ENCODE measurements around the gene PAN3.

PAN3 gene

DNA sequence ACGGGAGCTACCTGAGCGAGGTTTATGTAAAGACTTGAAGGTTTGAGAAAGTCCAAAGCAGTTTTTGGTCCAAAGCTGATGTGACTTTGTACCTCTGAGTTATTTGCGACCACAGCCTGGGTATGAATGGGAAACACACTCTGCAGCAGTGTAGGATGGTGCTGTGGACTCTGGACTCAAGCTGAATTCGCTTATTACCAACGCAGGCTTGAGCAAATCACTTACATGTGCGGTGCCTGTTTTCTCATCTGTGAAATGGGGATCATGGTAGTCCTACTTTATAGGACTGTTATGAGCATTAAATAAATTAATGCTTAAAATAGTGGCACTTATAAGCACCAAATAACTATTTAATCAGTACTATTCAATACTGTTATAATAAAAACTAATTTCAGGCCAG lies 176.5 kb downstream of the PAN3 start:
- DNase-seq = no peak

DNA sequence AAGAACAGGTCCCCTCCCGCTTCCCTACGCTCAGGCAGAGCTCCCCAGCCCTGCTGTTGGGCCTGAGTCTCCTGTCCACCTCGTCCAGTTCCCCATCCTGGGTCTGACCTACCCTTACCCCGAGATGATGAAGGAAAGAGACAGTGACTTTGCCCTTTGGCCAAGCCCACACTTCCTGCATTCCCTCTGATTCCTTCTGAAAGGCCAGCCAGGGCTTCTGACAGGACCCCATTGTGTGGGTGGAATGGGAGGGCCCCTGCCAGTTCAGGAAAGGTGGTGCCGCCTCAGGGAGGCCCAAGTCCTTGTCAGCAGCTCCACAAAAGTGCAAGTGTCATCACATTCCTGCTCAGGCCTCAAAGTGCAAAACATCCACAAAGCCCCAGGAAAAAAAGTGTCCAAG lies 177.8 kb downstream of the PAN3 start:
- no peak for DNase-seq

GRCh38 chr13:28316836-28317235 lies 178.5 kb downstream of the PAN3 start:
- no peak for DNase-seq

- no peak for DNase-seq
Measured at GRCh38 chr13:28318496-28318895, 180.2 kb downstream of the PAN3 start.

- DNase-seq = no peak
Measured at GRCh38 chr13:28319528-28319927, 181.2 kb downstream of the PAN3 start.

- no peak for DNase-seq
Measured at GRCh38 chr13:28320209-28320608, 181.9 kb downstream of the PAN3 start.

GRCh38 chr13:28320884-28321574 lies 182.7 kb downstream of the PAN3 start:
- DNase-seq = no peak

DNA sequence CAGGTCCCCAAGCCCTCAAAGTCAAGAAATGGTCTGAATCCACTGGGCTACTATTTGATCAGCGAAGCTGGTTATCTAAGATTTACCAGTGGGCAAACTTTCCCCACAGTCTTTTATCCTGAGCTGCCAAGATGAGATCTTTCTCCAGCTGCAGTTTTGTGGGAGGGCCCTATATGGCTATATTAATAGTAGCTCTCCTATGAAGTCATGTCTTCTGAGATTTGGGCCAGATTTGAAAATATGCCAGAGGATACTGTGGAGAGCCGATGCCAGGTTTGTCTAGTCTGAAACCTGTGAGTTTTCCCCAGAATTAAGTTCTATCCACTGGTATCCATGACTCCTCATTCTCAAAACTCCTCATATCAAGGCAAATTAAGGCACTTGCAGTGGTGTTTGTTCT lies 183.4 kb downstream of the PAN3 start:
- DNase-seq = no peak

DNA sequence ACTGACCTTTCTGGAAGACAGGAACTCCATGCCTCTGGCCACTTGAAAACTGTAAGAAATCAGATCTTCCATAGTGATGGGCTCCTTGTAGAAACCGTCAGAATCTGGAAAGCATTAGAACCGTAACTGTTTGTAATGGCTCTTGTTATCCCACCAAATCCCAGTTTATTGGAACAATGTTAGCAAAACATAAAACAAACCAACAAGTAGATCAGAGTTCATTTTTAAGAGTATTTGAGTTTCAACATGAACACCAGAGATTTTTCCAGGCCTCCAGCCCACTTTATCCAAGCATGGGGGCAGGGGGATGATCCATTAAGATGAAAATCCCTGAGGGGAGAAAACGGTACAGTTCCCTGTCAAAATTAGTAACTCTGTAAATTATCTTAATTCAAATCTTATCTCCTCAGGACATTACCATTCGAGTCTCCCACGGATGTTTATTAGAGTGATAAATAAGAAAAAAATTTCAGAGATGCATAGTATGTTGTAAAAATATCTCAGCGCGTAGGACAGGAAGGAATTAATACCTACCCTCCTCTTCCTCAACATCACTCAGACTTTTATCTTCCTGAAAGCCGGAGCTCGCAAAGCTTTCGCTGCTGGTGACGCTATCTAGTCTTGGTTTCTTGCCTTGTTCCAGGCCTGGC lies 184.0 kb downstream of the PAN3 start:
- DNase-seq = no peak

DNA sequence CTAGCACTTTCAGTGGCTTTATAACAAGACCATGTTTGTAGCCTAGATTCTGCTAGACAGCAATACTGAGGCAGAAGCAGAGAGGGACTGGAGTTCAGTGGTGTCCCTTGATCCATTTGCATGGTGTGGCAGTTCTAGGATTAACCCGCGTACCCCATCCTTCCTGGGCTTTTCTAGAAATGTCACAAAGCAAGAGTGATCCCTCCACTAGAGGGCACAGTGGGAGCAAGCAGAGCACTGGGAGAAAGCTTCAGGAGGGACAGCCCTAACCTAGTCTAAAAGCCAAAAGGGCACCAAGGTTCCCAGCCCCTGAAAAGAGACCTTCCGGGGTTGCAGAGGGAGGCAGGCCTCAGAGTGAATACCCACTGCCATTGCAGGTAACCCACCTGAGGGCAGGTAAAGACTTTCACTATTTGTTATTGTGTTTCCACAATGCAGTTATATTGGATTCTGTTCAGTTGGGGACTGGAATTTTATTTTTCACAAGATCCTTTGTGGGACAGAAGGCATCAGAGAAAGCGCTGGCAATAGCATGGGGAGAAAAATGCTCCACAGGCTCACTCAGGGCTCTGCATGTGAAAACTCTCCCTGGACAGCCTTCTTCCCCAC lies 185.9 kb downstream of the PAN3 start:
- no peak for DNase-seq

GRCh38 chr13:28325022-28325421 lies 186.7 kb downstream of the PAN3 start:
- no peak for DNase-seq

DNA sequence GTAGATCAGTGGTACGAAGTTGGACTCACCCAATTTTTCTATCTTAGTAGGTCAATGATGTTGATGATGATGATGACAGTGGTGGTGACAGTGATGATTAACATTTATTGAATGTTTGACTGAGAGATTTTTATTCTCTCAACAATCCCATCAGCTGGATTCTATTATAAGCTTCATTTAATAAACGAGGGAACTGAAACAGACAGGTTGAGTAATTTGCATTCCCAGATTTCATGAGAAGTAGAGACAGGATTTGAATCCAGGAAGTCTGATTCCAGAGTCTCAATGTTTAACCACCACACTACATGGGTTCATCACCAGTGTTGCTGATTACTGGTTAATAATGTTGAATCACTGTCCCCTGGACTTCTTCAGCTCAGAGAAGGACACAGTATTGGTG lies 187.7 kb downstream of the PAN3 start:
- DNase-seq = no peak

- no peak for DNase-seq
Measured at GRCh38 chr13:28327373-28328270, 189.3 kb downstream of the PAN3 start.

GRCh38 chr13:28328271-28328607 lies 189.9 kb downstream of the PAN3 start:
- no peak for DNase-seq

- DNase-seq = no peak
Measured at GRCh38 chr13:28329395-28330158, 191.2 kb downstream of the PAN3 start.

- DNase-seq = no peak
Measured at GRCh38 chr13:28333204-28333881, 195.0 kb downstream of the PAN3 start.

DNA sequence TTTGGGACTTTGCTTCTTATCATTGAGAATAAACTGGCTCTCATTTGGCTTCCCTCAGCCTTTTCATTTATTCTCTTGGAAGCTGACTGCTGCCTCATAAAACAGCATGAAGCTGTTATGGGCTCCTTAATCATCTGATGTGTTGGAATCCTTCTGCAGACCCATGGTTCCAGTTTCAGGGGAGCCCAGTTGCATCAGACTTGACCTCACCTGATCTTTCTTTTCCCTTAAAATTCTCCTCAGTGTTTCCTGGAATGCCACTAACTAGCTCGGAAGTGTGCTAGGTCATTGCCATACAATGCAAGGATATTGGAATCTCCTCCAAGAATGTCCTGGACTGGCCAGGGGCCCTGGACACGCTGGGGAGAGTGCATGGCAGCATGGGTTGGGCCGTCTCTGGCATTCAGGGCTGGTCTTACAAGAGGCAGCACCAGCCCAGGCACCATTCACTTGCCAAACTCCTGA lies 197.9 kb downstream of the PAN3 start:
- no peak for DNase-seq

GRCh38 chr13:28337166-28338005 lies 199.0 kb downstream of the PAN3 start:
- no peak for DNase-seq

DNA sequence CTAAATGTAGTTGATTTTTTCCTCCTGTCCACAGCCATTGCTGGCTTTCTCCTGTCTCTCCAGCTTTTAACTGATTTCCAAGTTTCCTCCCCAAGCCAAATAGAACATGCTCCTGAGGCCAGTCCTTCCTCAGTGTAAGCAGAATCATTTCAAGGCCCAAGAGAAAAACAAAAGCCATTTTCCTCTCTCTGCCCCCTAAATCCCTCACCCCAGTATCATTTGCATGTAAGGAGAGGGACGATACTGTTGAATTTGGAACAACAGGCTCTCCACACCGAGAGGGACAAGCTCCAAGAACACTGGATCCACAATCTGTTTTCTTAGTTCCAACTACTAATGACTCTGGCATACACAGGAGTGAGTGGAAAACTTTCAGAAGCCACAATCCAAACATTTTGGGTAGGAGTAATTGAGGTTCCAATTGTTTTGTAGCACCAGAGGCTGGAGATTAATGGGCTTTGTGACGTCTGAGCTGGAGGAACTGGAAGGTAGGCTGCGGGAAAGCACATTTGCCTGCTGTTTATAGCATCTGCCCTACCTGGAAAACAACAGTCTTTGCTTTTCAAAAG lies 199.7 kb downstream of the PAN3 start:
- DNase-seq = no peak

GRCh38 chr13:28338742-28339141 lies 200.4 kb downstream of the PAN3 start:
- DNase-seq = no peak

GRCh38 chr13:28339419-28339818 lies 201.1 kb downstream of the PAN3 start:
- no peak for DNase-seq
